Spleen (tissue), 7 donors: ENCODE measurements around the gene ZRSR2.

ENCODE experiments used
- POLR2A ChIP-seq, 3 donors: fragments of 450-650 bp; IDR thresholded peaks; one replicate each; pipeline ENCODE4 v1.5.1; 2017; ENCODE audit warnings: antibody characterized with exemption in 3 of 3, mild to moderate bottlenecking in 1 of 3
- POLR2AphosphoS5 ChIP-seq, 3 donors: sonication (generic); formaldehyde crosslinking; IDR thresholded peaks; one replicate each; pipeline ENCODE4 v1.5.1; 2017; ENCODE audit warnings: antibody characterized with exemption in 3 of 3
- TF ChIP-seq, protein P1 (sequence below), 11 experiments: fragments of 200-600 bp in 7 of 11; fragments of 450-650 bp in 4 of 11; sonication (generic) in 4 of 11; IDR thresholded peaks in 8 of 11; conservative IDR thresholded peaks in 3 of 11; 1 replicate in 7 of 11; 2 replicates in 4 of 11; pipeline versions ENCODE4 v1.4.0 to v1.8.0; 2016 to 2021; ENCODE audit warnings: antibody characterized with exemption in 11 of 11, inconsistent platforms in 4 of 11, mild to moderate bottlenecking in 1 of 11
- donor health status: DM: no; HTN: no; CAD: no; lungs with moderate emphysema.
- donor health status: DM: no; HTN: no; CAD: no.
- donor health status: DM: no; HTN: no; CAD: no.

DNA sequence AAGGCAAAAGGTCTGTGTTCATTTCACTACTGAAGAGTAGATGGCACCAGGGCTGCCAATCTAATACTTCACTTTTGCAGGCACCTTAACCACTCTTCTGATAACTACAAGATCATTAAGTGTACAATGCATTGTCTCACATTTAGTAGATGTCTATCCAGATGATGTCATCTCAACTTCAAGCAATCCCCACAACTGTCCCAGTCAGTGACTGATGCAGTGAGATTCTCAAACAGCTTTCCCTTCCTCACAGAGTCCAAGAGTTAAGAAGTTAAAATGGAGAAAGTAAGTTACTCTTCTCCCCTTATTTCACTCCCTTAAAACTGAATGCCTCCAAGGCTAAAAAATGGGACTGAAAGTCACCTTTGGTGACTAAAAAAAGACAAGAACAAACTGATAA lies 53.7 kb downstream of the ZRSR2 start:
- TF ChIP-seq, protein P1, sequence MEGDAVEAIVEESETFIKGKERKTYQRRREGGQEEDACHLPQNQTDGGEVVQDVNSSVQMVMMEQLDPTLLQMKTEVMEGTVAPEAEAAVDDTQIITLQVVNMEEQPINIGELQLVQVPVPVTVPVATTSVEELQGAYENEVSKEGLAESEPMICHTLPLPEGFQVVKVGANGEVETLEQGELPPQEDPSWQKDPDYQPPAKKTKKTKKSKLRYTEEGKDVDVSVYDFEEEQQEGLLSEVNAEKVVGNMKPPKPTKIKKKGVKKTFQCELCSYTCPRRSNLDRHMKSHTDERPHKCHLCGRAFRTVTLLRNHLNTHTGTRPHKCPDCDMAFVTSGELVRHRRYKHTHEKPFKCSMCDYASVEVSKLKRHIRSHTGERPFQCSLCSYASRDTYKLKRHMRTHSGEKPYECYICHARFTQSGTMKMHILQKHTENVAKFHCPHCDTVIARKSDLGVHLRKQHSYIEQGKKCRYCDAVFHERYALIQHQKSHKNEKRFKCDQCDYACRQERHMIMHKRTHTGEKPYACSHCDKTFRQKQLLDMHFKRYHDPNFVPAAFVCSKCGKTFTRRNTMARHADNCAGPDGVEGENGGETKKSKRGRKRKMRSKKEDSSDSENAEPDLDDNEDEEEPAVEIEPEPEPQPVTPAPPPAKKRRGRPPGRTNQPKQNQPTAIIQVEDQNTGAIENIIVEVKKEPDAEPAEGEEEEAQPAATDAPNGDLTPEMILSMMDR (IDR thresholded peaks at IDR 0.05 in 8 of 11, conservative IDR thresholded peaks at IDR 0.05 in 3 of 11): no peak
- TF ChIP-seq POLR2AphosphoS5 (IDR thresholded peaks at IDR 0.05) (no peak), POLR2A (IDR thresholded peaks at IDR 0.05) (no peak)
